ENCODE data around the gene IFI27L1.
A peak's percentile ranks its signal among the peaks of the same experiment; 100 is the strongest.

The IFI27L1 gene

DNA sequence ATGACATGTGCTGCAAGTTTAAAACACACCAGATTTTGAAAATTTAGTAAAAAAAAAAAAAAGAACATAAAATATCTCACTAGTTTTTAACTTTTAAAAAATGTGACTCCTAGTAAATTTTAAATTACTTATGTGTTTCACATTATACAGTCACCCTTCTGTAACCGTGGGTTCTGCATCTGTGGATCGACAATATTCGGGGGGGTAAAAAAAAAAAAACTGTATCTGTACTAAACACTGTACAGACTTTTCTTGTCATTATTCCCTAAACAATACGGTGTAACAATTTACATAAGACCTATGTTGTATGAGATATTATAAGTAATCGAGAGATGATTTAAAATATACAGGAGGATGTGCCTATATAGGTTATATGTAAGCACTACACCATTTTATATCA is 3.3 kb upstream of the IFI27L1 start:
- H3K4me3 ChIP-seq (ENCODE audit: low read depth, low read length), result no peak overlapping the region

- H3K4me3 ChIP-seq (ENCODE audit: low read depth, low read length), result peak overlapping the region; percentile 92
Measured at GRCh38 chr14:94079891-94080620, 1.1 kb upstream of the IFI27L1 start.

DNA sequence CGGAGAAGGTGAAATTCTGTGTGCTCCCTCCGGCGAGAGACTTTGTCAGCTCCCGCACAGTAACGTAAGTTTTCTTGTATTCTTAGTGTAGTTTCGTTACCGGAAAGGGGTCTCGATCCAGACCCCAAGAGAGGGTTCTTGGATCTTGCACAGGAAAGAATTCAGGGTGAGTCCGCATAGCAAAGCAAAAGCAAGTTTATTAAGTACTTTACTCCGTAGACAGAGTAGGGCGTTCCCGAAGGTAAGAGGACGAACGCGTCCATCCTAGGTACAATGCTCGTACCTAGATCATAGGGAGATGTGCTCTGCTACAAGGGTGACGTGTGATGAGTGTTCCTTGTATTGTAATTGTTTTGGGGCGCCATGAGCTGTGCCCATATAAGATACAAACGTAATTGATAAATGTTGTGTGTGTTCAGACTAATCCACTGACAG is 293 bp downstream of the IFI27L1 start:
- H3K4me3 ChIP-seq (ENCODE audit: low read depth, low read length), result peak overlapping the region; percentile 92

DNA sequence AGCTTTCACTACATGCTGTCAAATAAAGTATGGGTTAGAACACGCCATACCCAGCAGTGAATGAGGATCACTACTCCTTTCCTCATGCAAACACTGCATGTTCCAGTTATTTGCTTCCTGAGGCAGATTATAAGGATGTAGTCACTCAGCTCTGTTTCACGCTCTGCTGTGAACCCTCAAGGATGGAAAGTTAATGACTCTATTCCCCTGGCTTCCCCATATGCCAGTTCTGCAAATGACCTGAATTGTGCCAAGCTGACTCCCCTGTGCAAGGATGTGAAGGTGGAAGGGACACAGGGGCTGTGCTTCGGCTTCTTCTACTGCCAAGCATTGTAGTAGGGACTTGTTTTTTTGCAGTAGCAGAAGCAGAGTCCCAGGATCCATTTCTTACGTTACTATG is 6.8 kb downstream of the IFI27L1 start:
- H3K4me3 ChIP-seq (ENCODE audit: low read depth, low read length), result no peak overlapping the region

GRCh38 chr14:94088516-94088915 is 7.4 kb downstream of the IFI27L1 start:
- no peak overlapping the region for H3K4me3 ChIP-seq (ENCODE audit: low read depth, low read length)

GRCh38 chr14:94089479-94089878 is 8.4 kb downstream of the IFI27L1 start:
- no peak overlapping the region for H3K4me3 ChIP-seq (ENCODE audit: low read depth, low read length)

- H3K4me3 ChIP-seq (ENCODE audit: low read depth, low read length), result no peak overlapping the region
Measured at GRCh38 chr14:94093418-94093817, 12.3 kb downstream of the IFI27L1 start.

- no peak overlapping the region for H3K4me3 ChIP-seq (ENCODE audit: low read depth, low read length)
Measured at GRCh38 chr14:94097091-94097490, 16.0 kb downstream of the IFI27L1 start.

DNA sequence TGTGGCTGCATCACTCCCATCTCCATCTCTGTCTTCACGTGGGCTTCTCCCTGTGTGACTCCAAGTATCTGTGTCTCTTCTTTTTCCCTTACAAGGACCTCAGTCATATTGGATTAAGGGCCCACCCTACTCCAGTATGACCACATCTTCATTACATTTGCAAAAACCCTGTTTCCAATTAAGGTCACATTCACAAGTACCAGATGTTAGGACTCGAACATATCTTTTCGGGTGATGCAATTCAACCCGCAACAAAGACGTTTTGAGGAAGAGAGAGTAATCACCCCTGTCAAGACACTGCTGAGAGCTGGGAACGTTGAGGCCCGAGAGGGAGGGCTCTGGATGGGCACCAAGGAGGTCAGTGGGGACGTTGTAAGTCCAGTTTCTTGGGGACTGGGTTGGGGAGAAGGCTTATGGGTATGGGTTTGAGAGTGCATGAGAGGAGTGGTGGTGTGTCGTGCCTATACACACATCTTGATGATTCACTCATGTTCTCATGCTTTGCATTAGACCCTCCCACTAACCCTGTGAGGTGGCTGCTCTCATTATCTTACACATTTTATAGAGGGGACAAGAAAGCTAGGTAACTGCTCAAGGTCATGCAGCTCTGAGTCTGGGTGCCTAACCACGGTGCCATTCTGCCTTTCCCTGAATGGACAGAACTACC is 17.3 kb downstream of the IFI27L1 start:
- no peak overlapping the region for H3K4me3 ChIP-seq (ENCODE audit: low read depth, low read length)

GRCh38 chr14:94099006-94099405 is 17.9 kb downstream of the IFI27L1 start:
- H3K4me3 ChIP-seq (ENCODE audit: low read depth, low read length), result no peak overlapping the region

GRCh38 chr14:94100847-94101246 is 19.7 kb downstream of the IFI27L1 start:
- no peak overlapping the region for H3K4me3 ChIP-seq (ENCODE audit: low read depth, low read length)

GRCh38 chr14:94101748-94102147 is 20.6 kb downstream of the IFI27L1 start:
- no peak overlapping the region for H3K4me3 ChIP-seq (ENCODE audit: low read depth, low read length)

DNA sequence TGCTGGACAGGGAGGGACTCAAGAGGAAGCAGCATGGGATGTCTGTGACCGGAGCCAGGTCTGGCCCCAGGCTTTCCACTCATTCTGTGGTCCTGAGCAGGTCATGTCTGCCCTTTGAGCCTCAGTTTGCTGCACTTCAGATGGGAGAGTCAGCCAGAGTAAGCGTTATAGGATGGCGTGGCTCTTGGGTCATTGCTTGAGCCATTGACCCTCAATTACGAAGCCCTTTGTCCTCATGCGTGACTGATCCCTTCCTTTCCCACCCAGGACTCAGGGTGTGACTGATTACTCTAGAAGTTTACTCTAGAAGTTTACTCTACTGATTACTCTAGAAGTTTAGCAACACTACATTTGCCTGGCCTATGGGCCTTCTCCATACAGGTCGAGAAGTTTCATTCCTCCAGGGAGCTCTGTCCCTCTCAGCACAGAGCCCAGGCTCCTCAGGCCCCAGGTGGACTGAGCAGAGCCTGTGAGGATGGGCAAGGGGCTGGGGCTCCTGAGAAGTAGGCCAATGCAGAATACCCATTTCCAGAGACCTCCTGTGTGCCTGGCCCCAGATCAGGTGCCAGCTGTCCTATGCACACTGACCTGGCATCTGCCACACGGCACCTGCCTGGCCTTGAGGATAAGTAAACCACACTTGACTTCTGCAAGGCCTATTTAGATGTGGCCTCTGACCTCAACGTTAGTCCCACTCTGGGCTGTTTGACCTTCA is 21.8 kb downstream of the IFI27L1 start:
- no peak overlapping the region for H3K4me3 ChIP-seq (ENCODE audit: low read depth, low read length)

- H3K4me3 ChIP-seq (ENCODE audit: low read depth, low read length), result no peak overlapping the region
Measured at GRCh38 chr14:94103554-94104150, 22.5 kb downstream of the IFI27L1 start.

GRCh38 chr14:94104731-94105130 is 23.6 kb downstream of the IFI27L1 start:
- H3K4me3 ChIP-seq (ENCODE audit: low read depth, low read length), result no peak overlapping the region

DNA sequence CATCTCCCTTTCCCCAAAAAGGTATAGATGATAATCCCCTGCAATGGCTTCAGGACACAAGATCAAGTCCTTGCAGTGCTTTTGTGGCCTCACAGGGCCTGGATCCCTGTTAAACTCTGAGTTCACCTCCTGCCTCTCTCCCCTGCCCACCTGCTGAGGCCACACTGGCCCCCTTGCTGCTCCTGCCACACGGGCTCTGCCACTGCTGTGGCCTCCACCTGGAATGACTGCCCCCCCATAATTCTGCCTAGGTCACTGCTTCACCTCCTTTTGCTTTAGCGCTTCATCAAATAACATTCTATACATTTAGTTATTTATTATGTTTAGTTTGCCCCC is 28.8 kb downstream of the IFI27L1 start:
- no peak overlapping the region for H3K4me3 ChIP-seq (ENCODE audit: low read depth, low read length)

DNA sequence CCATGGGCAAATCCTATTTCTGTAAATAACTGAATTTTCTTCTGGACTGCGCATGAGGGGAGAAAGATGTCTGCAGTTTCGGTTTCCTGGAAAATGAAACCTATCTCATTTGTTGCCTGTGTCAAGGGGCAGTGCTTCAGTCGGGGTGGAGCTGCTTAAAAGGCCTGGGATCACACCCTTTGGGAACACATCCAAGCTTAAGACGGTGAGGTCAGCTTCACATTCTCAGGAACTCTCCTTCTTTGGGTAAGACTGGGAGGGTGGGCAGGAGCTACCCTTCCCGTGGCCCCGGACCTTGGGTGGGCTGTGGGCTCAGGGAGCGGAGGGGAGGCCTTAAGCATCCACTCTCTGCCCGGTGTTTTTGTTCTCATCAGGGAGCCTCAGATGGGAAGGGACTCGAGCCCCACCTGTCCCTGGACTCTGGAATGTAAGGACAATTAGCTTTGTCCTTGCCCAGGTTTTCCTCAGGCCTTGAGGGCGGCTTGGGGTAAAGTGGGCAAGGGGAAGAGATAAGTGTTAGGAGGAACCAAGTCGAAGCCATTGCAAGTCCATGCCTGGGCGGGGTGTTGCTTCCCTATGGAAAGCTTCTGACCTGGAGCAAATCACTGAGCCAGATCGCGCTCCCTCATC is 29.6 kb downstream of the IFI27L1 start, which contains the start of gene IFI27:
TSS of gene IFI27 (plus strand) at position 185 of the 630 bp plus-strand sequence.
- no peak within 1 kb of the TSS for H3K4me3 ChIP-seq (ENCODE audit: low read depth, low read length)

GRCh38 chr14:94111276-94112095 is 30.4 kb downstream of the IFI27L1 start:
- no peak overlapping the region for H3K4me3 ChIP-seq (ENCODE audit: low read depth, low read length)

DNA sequence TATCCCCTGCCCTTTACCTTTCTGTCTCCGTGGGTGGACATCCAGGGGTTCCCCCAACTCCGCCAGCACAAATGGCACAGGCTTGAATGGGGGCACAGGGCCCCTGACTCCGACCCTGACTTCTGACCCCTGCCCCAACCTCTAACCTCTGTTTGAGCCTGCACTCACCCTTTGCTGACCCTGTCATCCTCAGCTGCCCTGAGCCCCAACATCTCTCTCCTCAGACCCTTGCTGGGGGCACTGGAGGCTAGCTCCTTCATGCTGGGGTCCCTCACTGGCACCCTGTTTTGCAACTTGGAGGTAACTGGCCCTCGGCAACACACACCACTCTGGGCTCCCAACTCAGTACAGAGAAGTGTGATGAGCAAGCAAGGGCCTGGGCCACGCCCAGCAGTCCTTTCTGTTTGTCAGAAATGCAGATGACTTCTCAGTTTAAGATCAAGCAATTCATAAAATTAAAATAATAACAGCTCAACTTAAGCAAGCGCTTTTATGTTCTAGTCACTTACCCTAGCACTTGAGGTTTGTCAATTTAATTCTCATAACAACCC is 31.5 kb downstream of the IFI27L1 start:
- H3K4me3 ChIP-seq (ENCODE audit: low read depth, low read length), result no peak overlapping the region

- no peak overlapping the region for H3K4me3 ChIP-seq (ENCODE audit: low read depth, low read length)
Measured at GRCh38 chr14:94113073-94113472, 32.0 kb downstream of the IFI27L1 start.

All from iPS-11a (cell line).